Measurements from ENCODE around the gene PPP1R13B.
A peak's percentile ranks its signal among the peaks of the same experiment; 100 is the strongest.
"Not testable (repeated sequence)": the region's sequence is repeated elsewhere in the genome, so short reads cannot be mapped to it uniquely, and the experiment has no call there.

Gene PPP1R13B

GRCh38 chr14:103697603-103698379, 149.6 kb downstream of the PPP1R13B start:
- DNase-seq: no peak

DNA sequence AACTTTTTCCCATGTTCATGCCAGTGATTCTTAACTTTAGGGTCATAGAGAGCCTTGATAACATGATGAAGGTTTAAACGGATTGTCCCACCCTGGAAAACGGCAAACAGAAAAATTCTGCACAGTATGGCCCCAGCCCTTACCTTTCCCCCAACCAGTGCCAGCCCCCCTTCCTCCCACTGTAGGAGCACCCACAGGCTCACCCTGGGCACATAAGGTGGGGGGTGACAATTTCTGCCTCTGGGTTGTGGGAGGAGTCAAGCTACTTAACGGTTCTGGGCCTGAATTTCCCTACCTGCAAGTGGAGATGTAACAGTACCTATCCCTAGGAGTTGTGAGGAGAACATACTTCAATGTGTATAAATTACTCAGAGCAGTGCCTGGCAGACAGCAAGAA, 150.2 kb downstream of the PPP1R13B start:
- no peak for DNase-seq

GRCh38 chr14:103696466-103697071, 150.8 kb downstream of the PPP1R13B start:
- DNase-seq: peak; percentile 51

DNA sequence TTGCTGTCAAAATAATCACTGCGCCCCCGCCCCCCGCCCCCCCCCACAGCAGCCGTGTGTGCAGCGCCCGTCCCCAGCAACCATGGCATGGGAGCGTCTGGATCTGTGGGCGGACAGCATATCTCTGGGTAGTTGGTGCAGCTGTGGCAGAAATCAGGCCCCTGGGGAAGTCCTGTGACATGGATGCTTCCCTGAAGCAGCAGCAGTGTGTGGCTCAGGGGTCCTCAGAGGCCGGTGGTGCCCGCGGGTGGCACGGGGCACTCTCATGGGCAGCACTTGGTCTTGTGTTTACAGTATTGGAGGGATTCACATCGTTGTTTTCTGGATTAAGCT, 151.3 kb downstream of the PPP1R13B start:
- DNase-seq: no peak

DNA sequence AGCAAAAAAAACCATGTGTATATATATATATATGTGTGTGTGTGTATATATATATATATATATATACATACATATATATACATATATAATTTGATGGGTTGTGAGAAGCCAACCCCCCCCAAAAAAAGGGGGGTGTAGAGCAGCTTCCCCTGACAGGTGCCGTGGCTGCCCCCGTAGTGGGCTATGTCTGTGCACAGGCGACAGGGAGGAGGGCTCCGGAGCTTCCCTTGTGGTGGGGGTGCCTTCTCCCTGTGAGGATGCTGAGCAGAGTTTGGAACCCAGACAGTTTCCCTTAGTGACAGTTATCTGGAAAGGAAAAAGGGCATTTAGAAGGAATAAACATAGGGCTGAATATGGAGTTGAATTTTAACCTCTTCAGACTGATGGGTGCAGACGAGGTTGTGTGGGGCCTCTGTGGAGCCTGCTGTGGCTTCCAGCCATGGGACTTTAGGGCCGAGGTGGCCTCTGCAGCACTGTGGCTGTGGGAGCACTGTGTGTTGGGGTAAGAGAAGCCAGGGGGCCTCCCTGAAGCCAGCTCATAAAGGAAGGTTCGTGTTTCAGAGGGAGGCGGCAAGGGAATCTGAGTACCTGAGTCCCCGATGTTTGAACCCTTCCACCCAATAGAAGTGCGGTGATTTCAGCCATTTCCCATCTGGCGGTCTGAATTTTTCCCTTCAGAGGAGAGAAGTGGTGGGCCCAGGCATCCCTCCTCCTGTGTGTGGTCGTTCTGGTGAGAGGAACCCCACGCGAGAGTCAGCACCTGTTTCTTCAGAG, 151.9 kb downstream of the PPP1R13B start:
- DNase-seq: no peak

- DNase-seq: no peak
Measured at GRCh38 chr14:103694572-103695026, 152.8 kb downstream of the PPP1R13B start.

DNA sequence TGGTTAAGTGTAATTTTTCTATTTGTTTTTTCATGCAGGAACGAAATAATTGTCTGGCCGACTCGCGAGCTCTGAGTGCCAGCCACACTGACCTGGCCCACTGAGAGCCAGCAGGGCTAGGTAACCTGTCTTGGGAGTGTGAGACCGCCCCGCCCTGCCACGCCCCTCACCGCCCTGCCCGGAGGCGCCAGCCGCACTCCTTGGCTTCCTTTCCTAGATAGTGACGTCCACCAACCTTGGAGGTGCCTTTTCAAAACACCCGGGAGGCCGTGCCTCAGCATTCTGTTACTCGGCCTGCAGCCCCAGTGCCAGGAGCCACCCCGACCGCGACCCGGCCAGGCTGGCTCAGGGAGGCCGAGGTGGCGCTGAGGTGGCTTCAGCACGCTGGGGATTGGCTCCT, 153.9 kb downstream of the PPP1R13B start:
- no peak for DNase-seq

DNA sequence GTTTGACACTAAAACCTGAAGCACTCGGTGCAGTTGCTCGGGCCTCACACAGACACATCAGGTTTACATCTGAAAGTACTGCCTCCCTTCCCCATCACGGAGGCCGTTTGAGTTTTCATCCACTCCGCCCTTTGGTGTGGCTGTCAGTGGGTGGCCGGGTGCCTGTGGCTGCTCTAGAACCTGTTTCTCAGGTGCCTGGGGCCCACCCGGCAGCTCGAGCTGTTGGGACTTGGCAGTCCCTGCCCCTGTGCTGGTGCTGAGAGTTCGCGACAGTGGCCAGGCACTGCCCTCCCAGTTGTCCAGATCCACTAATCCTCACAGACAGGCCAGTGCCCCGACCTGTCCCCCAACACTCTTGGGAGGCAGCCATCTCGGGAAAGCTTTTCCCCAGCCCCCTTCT, 154.5 kb downstream of the PPP1R13B start:
- DNase-seq: no peak

DNA sequence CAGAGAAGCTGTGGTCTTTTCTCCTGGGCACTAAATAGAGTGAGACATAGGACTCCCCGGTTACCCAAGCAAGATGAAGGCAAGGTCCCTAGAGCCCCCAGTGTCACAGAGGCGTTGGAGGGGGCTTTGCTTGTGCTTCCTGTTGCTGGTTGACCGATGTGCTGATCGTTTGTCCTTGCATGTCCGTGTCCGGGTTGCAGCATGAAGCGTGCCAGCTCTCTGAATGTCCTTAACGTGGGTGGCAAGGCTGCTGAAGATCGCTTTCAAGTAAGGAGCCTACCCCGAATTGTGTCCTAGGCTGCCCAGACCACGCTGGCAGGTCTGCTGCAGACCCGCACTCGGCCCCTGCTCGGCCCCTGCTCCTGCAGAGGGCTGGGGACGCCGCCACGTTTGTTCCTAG, 155.2 kb downstream of the PPP1R13B start:
- no peak for DNase-seq

DNA sequence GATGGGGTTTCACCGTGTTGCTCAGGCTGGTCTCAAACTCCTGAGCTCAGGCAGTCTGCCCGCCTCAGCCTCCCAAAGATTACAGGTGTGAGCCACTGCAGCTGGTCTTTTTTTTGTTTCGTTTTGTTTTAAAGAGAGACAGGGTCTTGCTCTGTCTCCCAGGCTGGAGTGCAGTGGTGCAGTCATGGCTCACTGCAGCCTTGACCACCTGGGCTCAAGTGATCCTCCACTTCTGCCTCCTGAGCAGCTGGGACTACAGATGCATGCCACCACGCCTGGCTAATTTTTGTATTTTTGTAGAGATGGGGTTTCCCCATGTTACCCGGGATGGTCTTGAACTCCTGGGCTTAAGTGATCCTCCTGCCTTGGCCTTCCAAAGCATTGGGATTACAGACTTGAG, 155.7 kb downstream of the PPP1R13B start:
- DNase-seq: not testable (repeated sequence)

- DNase-seq: no peak
Measured at GRCh38 chr14:103690332-103690731, 157.0 kb downstream of the PPP1R13B start.

DNA sequence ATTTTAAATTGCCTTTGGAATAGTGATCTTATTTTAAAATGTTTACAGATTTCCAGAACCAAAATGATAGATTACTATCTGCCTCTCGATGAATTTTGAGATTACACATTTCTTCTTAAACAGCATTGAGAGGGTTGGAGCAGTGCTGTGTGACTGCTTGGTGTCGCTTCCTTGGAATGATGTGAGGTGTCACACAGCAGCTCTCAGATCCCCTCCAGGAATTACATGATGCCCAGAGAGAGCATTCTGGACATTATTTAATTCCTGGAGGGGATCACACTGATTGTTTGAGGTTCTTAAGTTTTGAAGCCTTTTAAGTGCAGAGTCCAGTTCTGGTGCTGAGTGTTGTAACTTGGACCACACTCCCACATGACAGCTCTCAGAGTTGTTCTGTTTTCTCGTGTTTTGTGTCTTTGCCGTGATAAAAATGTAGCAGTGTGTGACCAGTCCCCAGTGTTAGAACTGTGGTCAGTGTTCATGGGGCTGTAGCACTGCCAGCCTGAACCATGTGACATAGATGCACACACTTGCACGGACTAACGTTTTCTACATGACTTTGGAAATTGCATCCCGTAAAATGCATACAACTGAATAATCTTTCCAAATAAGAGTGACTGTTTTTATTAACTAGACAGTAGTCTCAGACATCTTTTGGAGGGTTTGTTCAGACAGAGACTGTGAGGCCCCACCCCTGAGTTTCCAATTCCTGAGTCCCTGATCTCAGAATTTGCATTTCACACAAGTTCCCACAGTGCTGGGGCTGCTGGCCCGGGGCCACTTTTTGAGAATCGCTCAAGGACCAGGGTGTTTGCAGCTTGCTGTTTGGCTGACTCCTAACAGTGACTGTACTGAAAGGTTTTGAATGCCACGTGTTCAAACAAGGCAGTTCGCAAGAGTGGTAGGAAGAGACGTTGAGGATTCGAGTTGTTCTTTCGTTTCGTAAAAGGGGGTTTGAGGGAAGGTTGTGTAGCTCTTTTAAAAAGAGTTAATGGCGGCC, 158.2 kb downstream of the PPP1R13B start:
- DNase-seq: no peak

DNA sequence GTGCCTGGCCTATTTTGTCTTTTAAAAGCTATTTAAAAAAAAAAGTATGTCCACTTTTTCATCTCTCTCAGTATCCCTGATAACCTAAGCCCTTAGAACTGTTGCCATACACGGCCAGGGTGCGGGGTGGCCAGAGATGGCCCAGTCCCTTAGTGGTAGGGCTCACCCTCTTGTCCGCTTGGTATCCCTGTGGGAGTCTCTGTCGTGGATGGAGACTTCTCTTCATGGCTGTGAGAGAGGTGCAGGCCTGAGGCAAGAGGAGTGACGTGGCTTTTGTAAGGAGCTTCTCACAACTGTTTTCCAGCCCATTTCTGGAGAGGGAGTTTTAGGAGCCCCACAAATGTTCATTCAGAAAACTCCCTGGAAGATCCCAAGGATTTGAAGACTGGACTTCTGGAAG, 158.9 kb downstream of the PPP1R13B start:
- DNase-seq: no peak

DNA sequence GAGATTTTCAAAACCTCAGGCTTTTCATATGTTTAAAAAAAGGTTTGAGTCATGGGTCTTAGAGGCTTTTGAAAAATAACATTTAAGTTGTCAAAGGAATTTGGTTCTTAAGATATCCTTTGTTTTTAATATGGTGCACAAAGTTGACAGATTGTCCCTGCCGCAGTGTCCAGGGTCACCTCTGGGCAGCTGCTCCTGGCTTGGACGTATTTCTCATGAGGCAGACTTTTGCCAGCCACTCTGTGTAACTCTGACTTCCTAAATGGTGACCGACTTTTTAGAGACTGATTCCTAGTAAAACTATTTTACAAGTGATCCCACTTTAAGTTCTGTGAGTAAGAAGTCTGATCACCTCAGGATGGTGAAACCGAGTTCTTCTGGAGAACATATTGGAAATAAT, 159.7 kb downstream of the PPP1R13B start:
- no peak for DNase-seq

GRCh38 chr14:103686831-103687485, 160.4 kb downstream of the PPP1R13B start:
- peak; percentile 27 for DNase-seq

DNA sequence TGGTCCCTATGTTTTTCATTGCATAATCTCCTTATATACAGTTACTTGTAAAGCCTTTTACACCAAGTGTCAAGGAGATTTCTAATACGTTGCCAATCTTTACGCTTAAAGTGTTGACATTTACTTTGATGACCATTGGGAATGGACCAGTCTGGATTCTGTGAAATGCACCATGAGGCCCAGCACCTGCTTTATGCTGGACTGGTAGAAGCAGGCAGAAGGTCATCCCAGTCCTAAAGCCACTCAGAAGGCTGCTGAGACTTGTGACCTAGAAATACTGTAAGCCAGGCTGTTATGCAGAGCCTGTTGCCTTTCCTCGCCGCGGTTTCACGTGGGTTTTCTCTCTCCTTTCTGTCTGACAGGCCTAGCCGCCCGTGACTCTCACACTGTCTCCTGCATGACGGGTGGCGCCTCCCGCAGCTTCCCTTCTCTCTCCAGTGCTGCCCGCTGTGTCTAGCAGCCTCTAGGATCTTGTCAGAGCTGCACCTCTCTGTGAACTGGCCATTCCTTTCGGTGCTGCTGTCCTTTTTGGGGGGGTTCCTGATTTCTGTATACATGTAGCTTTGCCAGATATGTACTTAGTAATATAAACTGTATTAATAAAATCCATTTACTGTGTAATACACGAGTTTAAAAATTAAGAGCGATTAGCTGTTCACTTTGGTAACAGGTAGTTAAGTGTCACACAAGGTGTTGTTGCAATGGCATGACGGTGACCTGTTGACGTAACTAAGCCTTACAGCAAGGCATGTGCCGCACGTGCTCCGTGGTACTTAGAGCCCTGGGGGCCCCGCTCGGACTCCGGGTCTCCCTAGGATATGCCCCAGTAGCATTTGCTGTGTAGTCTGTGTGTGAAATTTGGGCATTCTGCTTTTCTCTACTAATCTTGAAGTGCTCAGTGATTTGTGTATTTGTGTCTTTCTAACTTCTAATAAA, 161.8 kb downstream of the PPP1R13B start:
- DNase-seq: no peak

- no peak for DNase-seq
Measured at GRCh38 chr14:103684871-103685270, 162.5 kb downstream of the PPP1R13B start.

DNA sequence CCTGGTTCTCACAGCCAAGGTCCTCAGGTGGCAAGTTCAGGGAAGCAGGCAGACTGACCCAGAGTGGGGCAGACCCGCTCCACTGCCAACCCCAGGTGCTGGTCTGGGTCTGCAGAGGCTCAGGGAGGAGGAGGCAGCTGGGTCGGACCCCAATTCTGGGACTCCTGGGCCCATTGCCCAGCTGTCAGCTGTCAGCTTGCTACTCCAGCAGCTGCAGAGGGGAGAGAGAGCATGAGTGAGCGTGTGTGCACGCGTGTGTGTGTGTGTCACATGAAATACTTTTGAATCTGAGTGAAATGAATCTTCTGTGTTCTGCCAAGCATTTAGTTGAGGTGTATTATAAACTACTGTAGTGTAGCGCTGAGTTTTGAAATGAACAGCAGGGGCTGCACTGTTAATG, 162.9 kb downstream of the PPP1R13B start:
- DNase-seq: no peak
